Ectodermal cell (in vitro differentiated cells): Measurements from ENCODE around the gene CDKN1A.

Experiments
- H3K27ac ChIP-seq: 2 replicates; pipeline ENCODE4 v1.7.0; 2013; ENCODE audit warnings: mild to moderate bottlenecking, low read depth, low read length; ENCODE audit not compliant: insufficient read depth, poor library complexity, severe bottlenecking
- H3K27me3 ChIP-seq: 2 replicates; pipeline ENCODE4 v1.7.0; 2013; ENCODE audit warnings: mild to moderate bottlenecking, low read length; ENCODE audit not compliant: insufficient read depth, control insufficient read depth, poor library complexity, severe bottlenecking
- H3K36me3 ChIP-seq: one replicate; pipeline ENCODE4 v1.7.0; 2013; ENCODE audit warnings: low read length; ENCODE audit not compliant: control insufficient read depth, insufficient read depth
- H3K4me1 ChIP-seq: one replicate; pipeline ENCODE4 v1.7.0; 2013; ENCODE audit warnings: low read length; ENCODE audit not compliant: control insufficient read depth, insufficient read depth
- H3K4me3 ChIP-seq: 2 replicates; pipeline ENCODE4 v1.7.0; 2013; ENCODE audit warnings: low read depth, low read length, control low read depth; ENCODE audit not compliant: insufficient read depth
- H3K9me3 ChIP-seq: 2 replicates; pipeline ENCODE4 v1.7.0; 2013; ENCODE audit warnings: mild to moderate bottlenecking, low read length, moderate library complexity; ENCODE audit not compliant: control insufficient read depth
- WGBS, 2 experiments: methylation state at CpG; one replicate each; pipeline ENCODE4 v1.1.7; 2013; ENCODE audit warnings: missing lambda C conversion rate in 2 of 2; 5-methylcytosine and 5-hydroxymethylcytosine counted together

The CDKN1A gene

GRCh38 chr6:36665180-36665579 is 13.3 kb upstream of the CDKN1A start:
- peaks cover 22% of the 10 kb centered on the region for H3K4me1 ChIP-seq
- no peaks in the 10 kb centered on the region for H3K9me3 ChIP-seq
- H3K36me3 ChIP-seq: no peaks in the 10 kb centered on the region
- WGBS, 2 experiments: 94 to 95% methylated on average over 4 of the region's 4 CpGs
- H3K27me3 ChIP-seq: no peaks in the 10 kb centered on the region
- H3K27ac ChIP-seq: no peak overlapping the region
- H3K4me3 ChIP-seq: no peak overlapping the region

GRCh38 chr6:36666287-36666686 is 12.2 kb upstream of the CDKN1A start:
- H3K4me3 ChIP-seq: no peak overlapping the region
- H3K4me1 ChIP-seq: peaks cover 22% of the 10 kb centered on the region
- 92 to 93% methylated on average over 2 of the region's 2 CpGs for WGBS, 2 experiments
- no peaks in the 10 kb centered on the region for H3K9me3 ChIP-seq
- peak overlapping the region; percentile 58 for H3K27ac ChIP-seq
- H3K36me3 ChIP-seq: no peaks in the 10 kb centered on the region
- H3K27me3 ChIP-seq: no peaks in the 10 kb centered on the region

GRCh38 chr6:36666826-36667591 is 11.5 kb upstream of the CDKN1A start:
- Histone ChIP-seq H3K27ac (peak overlapping the region; percentile 58), H3K27me3 (no peaks in the 10 kb centered on the region), H3K4me1 (peaks cover 22% of the 10 kb centered on the region), H3K9me3 (no peaks in the 10 kb centered on the region), H3K36me3 (no peaks in the 10 kb centered on the region), H3K4me3 (no peak overlapping the region)
- whole genome bisulfite sequencing, 2 experiments: 2 to 5% methylated on average over 9 of the region's 9 CpGs

GRCh38 chr6:36668591-36668990 is 9.9 kb upstream of the CDKN1A start:
- Histone ChIP-seq H3K27me3 (no peaks in the 10 kb centered on the region), H3K9me3 (no peaks in the 10 kb centered on the region), H3K4me1 (peaks cover 22% of the 10 kb centered on the region), H3K4me3 (no peak overlapping the region), H3K36me3 (no peaks in the 10 kb centered on the region), H3K27ac (no peak overlapping the region)
- WGBS, 2 experiments: 96 to 98% methylated on average over 7 of the region's 7 CpGs

GRCh38 chr6:36669002-36669401 is 9.5 kb upstream of the CDKN1A start:
- WGBS, 2 experiments: 85 to 86% methylated on average over 6 of the region's 6 CpGs
- H3K4me1 ChIP-seq: peaks cover 22% of the 10 kb centered on the region
- H3K36me3 ChIP-seq: no peaks in the 10 kb centered on the region
- H3K27me3 ChIP-seq: no peaks in the 10 kb centered on the region
- no peak overlapping the region for H3K4me3 ChIP-seq
- H3K27ac ChIP-seq: no peak overlapping the region
- no peaks in the 10 kb centered on the region for H3K9me3 ChIP-seq

GRCh38 chr6:36670271-36670670 is 8.2 kb upstream of the CDKN1A start:
- H3K36me3 ChIP-seq: no peaks in the 10 kb centered on the region
- H3K27me3 ChIP-seq: no peaks in the 10 kb centered on the region
- 96% methylated on average over 7 of the region's 7 CpGs for WGBS, 2 experiments
- H3K4me1 ChIP-seq: peaks cover 22% of the 10 kb centered on the region
- no peak overlapping the region for H3K4me3 ChIP-seq
- no peaks in the 10 kb centered on the region for H3K9me3 ChIP-seq
- no peak overlapping the region for H3K27ac ChIP-seq

GRCh38 chr6:36671687-36672375 is 6.7 kb upstream of the CDKN1A start:
- Histone ChIP-seq H3K9me3 (no peaks in the 10 kb centered on the region), H3K36me3 (no peaks in the 10 kb centered on the region), H3K27me3 (no peaks in the 10 kb centered on the region), H3K4me1 (peaks cover 24% of the 10 kb centered on the region), H3K4me3 (no peak overlapping the region), H3K27ac (no peak overlapping the region)
- WGBS, 2 experiments: 70 to 75% methylated on average over 6 of the region's 6 CpGs

- H3K27ac ChIP-seq: no peak overlapping the region
- H3K4me1 ChIP-seq: peaks cover 22% of the 10 kb centered on the region
- no peaks in the 10 kb centered on the region for H3K9me3 ChIP-seq
- no peak overlapping the region for H3K4me3 ChIP-seq
- peaks cover 19% of the 10 kb centered on the region for H3K27me3 ChIP-seq
- WGBS, 2 experiments: 87 to 89% methylated on average over 10 of the region's 10 CpGs
- no peaks in the 10 kb centered on the region for H3K36me3 ChIP-seq
These were observed 4.6 kb upstream of the CDKN1A start for GRCh38 chr6:36673882-36674281.

- Histone ChIP-seq H3K9me3 (no peaks in the 10 kb centered on the region), H3K27ac (no peak overlapping the region)
- 96 to 99% methylated on average over 7 of the region's 7 CpGs for WGBS, 2 experiments
These were observed 3.6 kb upstream of the CDKN1A start for GRCh38 chr6:36674942-36675341.

GRCh38 chr6:36676141-36677058 is 2.1 kb upstream of the CDKN1A start:
- Histone ChIP-seq H3K27ac (peak overlapping the region; percentile 42), H3K4me3 (no peak overlapping the region), H3K27me3 (peaks cover 41% of the 10 kb centered on the region)

More at GRCh38 chr6:36674942-36675341, 3.6 kb upstream of the CDKN1A start:
- Histone ChIP-seq H3K36me3 (no peaks in the 10 kb centered on the region), H3K27me3 (peaks cover 29% of the 10 kb centered on the region), H3K4me1 (peaks cover 22% of the 10 kb centered on the region), H3K4me3 (no peak overlapping the region)

More at GRCh38 chr6:36676141-36677058, 2.1 kb upstream of the CDKN1A start:
- 54 to 62% methylated on average over 3 of the region's 4 CpGs for WGBS, 2 experiments
- Histone ChIP-seq H3K4me1 (peaks cover 22% of the 10 kb centered on the region), H3K36me3 (no peaks in the 10 kb centered on the region), H3K9me3 (no peaks in the 10 kb centered on the region)
